Astrocyte of the spinal cord (primary cell): ENCODE measurements around the gene C16orf95.
A peak's percentile ranks its signal among the peaks of the same experiment; 100 is the strongest.

Experiments
- DNase-seq: peaks from one replicate; pipeline ENCODE4 v3.0.0; 2011; ENCODE audit warnings: low read depth, low spot score
- H3K4me3 ChIP-seq: 2 replicates; pipeline ENCODE4 v1.5.1; 2011; ENCODE audit warnings: low read depth, mild to moderate bottlenecking, low read length, moderate library complexity
- in situ Hi-C: cut with HindIII; loops from 2 replicates; pipeline ENCODE4 v1.10.0; 2017; ENCODE audit warnings: low sequenced_read_pairs
- TF ChIP-seq, protein P1 (sequence below): IDR thresholded peaks from 2 replicates; pipeline ENCODE4 v1.5.1; 2012; ENCODE audit warnings: low read depth, mild to moderate bottlenecking, low read length, inconsistent platforms

Gene C16orf95

DNA sequence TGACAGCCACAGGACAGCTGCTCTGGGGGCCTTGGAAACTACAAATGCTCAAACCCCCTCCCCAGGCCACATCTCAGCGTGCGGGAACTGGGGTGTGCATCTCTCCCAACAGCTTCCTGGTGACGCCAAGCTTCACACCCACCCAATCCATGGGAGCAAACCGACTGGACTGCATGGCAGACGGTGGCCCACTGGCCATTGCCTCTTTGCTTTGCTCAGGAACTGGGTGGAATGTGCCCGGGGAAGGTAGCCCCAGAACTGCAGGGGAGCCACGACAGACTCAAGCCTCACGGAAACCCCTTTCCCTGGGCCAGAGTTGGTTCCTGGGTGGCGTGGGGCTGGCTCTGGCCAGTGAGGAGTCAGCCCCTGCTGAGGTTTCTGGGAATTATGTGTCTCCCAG, 5.2 kb upstream of the C16orf95 start:
- TF ChIP-seq, protein P1, sequence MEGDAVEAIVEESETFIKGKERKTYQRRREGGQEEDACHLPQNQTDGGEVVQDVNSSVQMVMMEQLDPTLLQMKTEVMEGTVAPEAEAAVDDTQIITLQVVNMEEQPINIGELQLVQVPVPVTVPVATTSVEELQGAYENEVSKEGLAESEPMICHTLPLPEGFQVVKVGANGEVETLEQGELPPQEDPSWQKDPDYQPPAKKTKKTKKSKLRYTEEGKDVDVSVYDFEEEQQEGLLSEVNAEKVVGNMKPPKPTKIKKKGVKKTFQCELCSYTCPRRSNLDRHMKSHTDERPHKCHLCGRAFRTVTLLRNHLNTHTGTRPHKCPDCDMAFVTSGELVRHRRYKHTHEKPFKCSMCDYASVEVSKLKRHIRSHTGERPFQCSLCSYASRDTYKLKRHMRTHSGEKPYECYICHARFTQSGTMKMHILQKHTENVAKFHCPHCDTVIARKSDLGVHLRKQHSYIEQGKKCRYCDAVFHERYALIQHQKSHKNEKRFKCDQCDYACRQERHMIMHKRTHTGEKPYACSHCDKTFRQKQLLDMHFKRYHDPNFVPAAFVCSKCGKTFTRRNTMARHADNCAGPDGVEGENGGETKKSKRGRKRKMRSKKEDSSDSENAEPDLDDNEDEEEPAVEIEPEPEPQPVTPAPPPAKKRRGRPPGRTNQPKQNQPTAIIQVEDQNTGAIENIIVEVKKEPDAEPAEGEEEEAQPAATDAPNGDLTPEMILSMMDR, result no peak
- in situ Hi-C loops, result no loop called here
- DNase-seq, result no peak
- H3K4me3 ChIP-seq, result no peak overlapping the region

DNA sequence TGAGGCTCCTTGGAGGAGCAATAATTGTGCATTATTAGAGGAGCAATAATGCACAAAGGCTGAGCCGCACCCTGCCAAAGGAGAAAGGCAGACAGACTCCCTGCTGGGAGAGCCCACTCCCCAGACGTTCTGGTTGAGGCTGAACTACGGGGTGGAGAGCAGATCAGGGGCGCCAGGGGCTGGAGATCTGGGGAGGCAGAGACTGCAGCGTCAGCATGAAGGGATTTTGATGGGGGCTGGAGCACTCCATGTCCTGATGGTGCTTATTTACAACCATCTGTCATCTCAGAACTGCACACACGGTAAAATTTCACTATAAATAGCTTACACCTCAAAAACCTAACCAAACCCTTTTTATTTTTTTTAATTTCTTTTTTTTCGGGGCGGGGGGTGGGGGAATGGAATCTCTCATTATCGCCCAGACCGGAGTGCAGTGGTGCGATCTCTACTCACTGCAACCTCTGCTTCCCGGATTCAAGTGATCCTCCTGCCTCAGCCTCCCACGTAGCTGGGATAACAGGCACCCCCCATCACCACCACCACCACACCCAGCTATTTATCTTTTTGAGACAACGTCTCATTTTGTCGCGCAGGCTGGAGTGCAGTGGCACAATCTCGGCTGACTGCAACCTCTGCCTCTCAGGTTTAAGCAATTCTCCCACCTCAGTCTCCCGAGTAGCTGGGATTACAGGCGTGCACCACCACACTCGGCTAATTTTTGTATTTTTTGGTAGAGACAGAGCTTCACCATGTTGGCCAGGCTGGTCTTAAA, 4.3 kb upstream of the C16orf95 start:
- no peak overlapping the region for H3K4me3 ChIP-seq
- DNase-seq, result no peak
- TF ChIP-seq, protein P1, result no peak
- in situ Hi-C loops, result no loop called here

DNA sequence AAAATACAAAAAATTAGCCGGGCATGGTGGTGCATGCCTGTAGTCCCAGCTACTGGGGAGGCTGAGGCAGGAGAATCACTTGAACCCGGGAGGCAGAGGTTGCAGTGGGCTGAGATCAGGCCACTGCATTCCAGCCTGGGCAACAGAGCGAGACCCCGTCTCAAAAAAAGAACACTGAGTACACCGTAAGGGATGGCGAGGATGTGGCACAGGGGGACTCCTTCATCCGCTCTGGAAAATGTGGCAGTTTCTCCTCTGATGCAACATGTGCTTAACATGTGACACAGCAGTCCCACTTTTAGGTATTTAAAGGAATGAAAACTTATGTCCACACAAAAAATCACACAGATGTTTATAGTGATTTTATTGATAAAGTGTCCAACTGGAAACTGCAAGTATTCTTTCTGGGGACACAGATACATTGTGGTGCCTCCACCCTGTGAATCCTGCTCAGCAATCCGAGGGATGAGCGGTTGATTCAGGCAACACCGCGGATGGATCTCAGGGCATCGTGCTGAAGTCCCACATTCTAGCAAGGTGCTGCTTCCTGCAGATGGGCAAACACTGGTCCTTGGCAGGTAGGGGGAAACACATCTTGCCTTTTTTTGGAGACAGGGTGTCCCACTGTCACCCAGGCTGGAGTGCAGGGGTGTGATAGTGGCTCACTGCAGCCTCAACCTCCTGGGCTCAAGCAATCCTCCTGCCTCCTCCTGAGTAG, 3.5 kb upstream of the C16orf95 start:
- no peak for DNase-seq
- TF ChIP-seq, protein P1, result no peak
- H3K4me3 ChIP-seq, result no peak overlapping the region
- in situ Hi-C loops, result no loop called here

DNA sequence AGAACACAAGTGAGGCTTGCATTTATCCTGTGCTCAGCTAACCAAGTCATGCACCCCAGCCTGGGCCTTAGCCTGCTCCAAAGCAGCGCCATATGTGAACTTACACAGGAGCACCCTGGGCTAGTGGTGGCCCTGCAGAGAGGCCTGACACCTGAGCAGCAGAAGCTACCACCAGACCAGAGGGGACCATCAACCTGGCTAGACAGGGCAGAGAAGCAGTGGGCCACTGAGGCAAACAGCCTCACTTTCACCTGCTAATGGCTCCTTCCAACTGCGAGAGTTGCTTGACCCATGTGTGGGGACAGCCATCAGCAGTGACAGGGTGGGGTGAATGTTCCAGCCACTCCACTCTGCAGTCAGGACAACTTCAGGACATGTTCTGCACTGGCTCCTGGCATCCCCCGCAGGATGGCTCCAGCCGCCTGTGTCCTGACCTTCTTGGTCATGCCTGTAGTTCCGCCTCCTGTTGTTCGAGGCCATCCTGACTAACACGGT, 2.9 kb upstream of the C16orf95 start:
- in situ Hi-C loops, result no loop called here
- no peak overlapping the region for H3K4me3 ChIP-seq
- DNase-seq, result no peak
- TF ChIP-seq, protein P1, result no peak

DNA sequence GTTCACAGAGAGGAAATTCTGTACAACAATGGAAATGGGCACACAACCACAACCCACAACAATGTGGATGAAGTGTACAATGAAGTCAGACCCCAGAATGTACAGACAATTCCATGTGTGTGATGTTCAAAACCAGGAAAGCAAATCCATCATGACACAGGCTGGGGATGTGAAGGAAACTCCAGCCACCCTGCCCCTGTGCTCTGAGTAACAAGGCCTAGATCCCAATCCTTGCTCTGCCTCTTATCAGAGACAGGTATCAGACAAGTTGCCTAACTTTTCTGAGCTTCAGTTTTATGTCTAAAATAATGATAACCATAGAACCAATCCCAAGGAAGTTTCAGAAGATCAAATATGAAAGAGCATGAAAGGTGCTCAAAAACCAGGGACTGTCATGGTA, 1.8 kb upstream of the C16orf95 start:
- H3K4me3 ChIP-seq, result no peak overlapping the region
- no peak for DNase-seq
- TF ChIP-seq, protein P1, result no peak
- in situ Hi-C loops, result no loop called here

DNA sequence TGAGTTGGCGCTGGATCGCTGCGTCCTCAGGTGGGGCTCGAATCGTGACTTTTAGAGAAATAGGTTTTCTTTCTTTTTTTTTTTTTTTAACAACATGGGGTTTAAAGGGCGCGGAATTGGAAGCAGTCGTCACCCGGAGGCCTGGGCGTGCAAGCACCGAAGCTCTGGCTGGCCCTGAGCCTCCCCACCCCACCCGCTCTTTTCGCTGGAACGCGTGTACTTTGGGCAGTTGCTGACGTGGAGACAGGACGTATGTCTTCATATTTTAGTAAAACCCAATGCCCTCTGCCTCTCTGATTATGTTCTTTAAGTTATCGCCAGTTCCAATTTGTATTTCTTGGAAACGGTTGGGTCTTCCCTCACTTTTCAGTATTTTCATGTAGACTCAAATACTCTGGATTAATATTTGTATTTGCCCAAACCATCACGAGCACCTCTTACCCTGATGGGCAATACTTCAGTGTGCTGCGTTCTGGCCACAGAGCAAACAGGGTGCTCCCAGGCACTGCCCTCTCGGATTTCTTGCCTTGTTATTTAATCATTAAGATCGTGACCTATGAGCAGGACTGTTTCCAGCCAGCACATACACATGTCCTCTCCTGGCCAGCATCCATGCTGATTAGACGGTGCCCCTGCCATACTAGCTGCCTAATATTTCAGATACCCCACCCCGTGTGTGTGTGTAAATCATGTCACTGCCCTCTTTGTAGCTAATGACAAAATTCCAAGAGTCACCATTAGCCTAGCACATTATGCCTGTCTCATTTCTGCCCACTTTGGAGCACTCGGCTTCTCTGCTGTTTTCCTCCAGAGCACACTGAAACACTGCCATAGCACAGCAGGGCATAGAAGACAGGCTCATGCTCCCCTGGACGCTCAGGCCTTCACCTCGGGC, 805 bp upstream of the C16orf95 start:
- H3K4me3 ChIP-seq, result peak overlapping the region; percentile 99
- TF ChIP-seq, protein P1, result no peak
- no peak for DNase-seq
- in situ Hi-C loops, result no loop called here
